HG03432 (cell line): ENCODE data around the gene YPEL3.

Experiments
- ATAC-seq: cut with Tn5 transposase; IDR thresholded peaks from one replicate; pipeline ENCODE4 v1.9.1; 2021; ENCODE audit warnings: mild to moderate bottlenecking, moderate library complexity; ENCODE audit not compliant: unreplicated experiment

YPEL3 gene

DNA sequence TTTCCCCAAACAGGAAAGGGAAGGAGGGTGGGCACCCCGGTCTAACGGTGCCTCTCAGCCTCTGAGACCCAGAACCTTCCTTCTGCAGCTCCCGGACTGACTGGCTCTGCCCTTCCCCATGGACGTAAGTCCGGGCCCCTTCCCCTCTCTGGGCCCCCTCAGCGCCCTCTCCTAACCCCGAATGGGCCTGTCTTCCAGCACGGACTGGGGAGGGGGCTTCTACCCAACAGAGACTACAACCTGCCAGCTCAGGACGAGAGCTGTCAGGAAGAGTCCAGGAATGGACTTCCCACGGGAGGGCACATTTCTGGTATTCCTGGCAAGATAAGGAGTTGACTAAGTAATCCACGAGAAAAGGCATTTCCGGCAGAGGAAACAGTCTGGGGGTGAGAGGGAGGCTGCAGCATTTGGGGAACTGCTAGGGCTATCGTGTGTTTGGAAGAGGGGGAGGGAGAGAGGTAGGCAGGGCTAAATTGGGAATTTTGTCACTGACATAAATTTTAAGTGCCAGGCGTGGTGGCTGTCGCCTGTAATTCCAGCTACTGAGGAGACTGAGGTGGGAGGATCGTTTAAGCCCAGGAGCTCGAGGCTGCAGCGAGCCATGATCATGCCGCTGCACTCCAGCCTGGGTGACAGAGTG is 42.5 kb downstream of the YPEL3 start:
- peak; percentile 16 for ATAC-seq

GRCh38 chr16:30052671-30053372 is 43.2 kb downstream of the YPEL3 start:
- ATAC-seq: peak; percentile 83

DNA sequence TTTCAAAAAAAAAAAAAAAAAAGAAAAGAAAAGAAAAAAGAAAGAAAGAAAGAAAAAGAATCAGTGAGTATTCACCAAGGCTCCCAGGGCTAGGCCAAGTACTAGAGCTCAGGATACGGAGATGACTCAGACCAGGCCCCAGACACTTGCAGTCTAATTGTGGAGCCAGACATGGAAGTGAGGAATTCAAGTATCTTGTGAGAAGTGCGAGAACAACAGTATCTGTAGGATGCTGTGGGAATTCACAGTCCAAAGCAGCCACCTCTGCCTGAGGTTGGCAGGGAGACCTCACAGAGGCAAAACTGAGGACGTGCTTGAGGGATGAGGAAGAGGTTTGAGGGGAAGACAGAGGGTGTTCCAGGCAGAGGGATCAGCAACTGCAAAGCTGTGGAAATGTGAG is 44.5 kb downstream of the YPEL3 start:
- no peak for ATAC-seq

DNA sequence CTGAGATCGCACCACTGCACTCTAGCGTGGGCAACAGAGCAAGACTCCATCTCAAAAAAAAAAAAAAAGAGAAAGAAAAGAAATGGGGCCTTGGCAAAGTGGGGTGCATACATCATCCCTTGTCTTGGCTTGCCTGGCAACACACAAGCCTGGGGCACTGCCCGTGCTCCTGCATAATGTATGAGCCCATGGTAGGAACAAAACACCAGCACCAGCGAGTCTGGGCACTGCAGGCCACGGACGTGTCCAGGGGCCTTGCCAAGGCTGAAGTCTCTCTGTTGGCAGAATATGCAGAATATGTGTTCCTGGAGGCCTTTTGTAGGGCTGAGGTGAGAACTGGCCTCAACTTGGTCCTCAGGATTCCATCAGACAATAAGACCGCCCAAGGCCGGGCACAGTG is 46.1 kb downstream of the YPEL3 start:
- no peak for ATAC-seq

GRCh38 chr16:30046588-30046987 is 49.4 kb downstream of the YPEL3 start:
- no peak for ATAC-seq

DNA sequence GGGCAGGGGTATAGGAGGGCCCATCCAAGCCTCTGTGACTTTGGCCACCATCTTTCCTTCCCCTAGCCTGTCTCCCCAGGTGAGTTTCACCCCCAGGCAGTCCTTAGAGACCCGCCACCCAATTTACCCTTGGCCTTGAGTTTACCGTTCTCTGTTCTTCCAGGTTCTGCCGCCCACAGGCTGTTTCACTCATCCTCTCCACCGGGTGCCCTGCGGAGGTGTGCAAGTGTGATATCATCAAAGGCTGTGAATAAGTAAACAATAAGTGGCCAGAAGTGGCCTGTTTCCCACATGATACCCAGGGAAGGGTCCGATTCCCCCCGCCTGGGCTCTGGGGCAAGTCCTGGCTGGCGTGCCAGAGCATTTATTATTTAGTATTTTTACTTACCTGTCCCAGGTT is 49.8 kb downstream of the YPEL3 start:
- no peak for ATAC-seq
